K562 (cell line): ENCODE data around the gene HSPA4. TPM values are rescaled to one million over a fixed set of nuclear protein-coding genes. Genes with fewer than 3 reads are reported as not detected.

Experiments
- ATAC-seq: fragments of 200-7000 bp; cut with Tn5 transposase; 3 replicates; pipeline ENCODE4 v1.9.1; 2020; ENCODE audit warnings: moderate library complexity
- BruUV-seq: library from RNA; stranded (reverse); fragments of 400-500 nt; replicated peaks from 2 replicates; lab custom pipeline; 2021; lab: Mats Ljungman, UMichigan
- CTCF ChIA-PET: fragments of 300-600 bp; formaldehyde crosslinking; extraction: SDS; loops from one replicate; lab custom pipeline; 2021; ENCODE audit warnings: low intra/inter-chr PET ratio; lab: Yijun Ruan, JAX
- POLR2A ChIA-PET: fragments of 300-600, 350-650 bp; sonication (Branson Sonifier 250); formaldehyde crosslinking; extraction: SDS; loops from one replicate; lab custom pipeline; 2021; ENCODE audit warnings: antibody characterized with exemption, inconsistent platforms; lab: Yijun Ruan, JAX
- DNase-seq, 4 experiments: peaks; one replicate each; pipeline versions ENCODE4 v3.0.0 to v3.0.0-alpha.2; 2011 to 2018; ENCODE audit warnings: low spot score in 3 of 4, mixed read lengths in 3 of 4; ENCODE audit errors: extremely low read depth in 1 of 4
- FAIRE-seq: peaks from 2 replicates; lab custom pipeline; 2011; peaks lifted over from hg19 to GRCh38; lab: Jason Lieb, UNC
- H2AFZ ChIP-seq: 2 replicates; pipeline ENCODE4 v1.6.0; 2011; ENCODE audit warnings: low read depth, low read length, control low read depth, inconsistent platforms
- H3K27ac ChIP-seq: fragments of 200-600 bp; 3 replicates; pipeline ENCODE4 v1.8.0; 2011; ENCODE audit warnings: low read depth, mild to moderate bottlenecking, control low read depth, inconsistent platforms, low read length, moderate library complexity, mixed read lengths; ENCODE audit errors: extremely low read depth
- H3K27me3 ChIP-seq, 2 experiments: fragments of 300-600 bp in 1 of 2; 2 replicates in 1 of 2; 3 replicates in 1 of 2; pipeline versions ENCODE4 v1.6.0 to v1.8.0; 2011; ENCODE audit warnings: inconsistent platforms in 2 of 2, low read length in 2 of 2, mild to moderate bottlenecking in 1 of 2, mixed read lengths in 1 of 2, moderate library complexity in 1 of 2; ENCODE audit not compliant: control insufficient read depth in 2 of 2, insufficient read depth in 2 of 2
- H3K36me3 ChIP-seq: fragments of 300-600 bp; 3 replicates; pipeline ENCODE4 v1.8.0; 2011; ENCODE audit warnings: mild to moderate bottlenecking, low read length, inconsistent platforms; ENCODE audit not compliant: control insufficient read depth, insufficient read depth
- H3K4me1 ChIP-seq, 2 experiments: fragments of 200-600 bp in 1 of 2; replicated peaks in 1 of 2; 2 replicates in 1 of 2; 3 replicates in 1 of 2; pipeline versions ENCODE4 v1.5.1 to v1.8.0; 2011; ENCODE audit warnings: inconsistent platforms in 2 of 2, low read length in 2 of 2, mild to moderate bottlenecking in 1 of 2, mixed read lengths in 1 of 2, moderate library complexity in 1 of 2; ENCODE audit not compliant: control insufficient read depth in 2 of 2, insufficient read depth in 2 of 2
- H3K4me2 ChIP-seq: 2 replicates; pipeline ENCODE4 v1.6.1; 2011; ENCODE audit warnings: low read length, control low read depth, inconsistent platforms, mixed read lengths; ENCODE audit not compliant: insufficient read depth
- H3K4me3 ChIP-seq: fragments of 200-600 bp; sonication (generic), shearing (Covaris generic); 2 replicates; pipeline ENCODE4 v1.5.1; 2016; ENCODE audit warnings: control low read depth, inconsistent platforms
- H3K79me2 ChIP-seq: fragments of 200-600 bp; 3 replicates; pipeline ENCODE4 v1.8.0; 2011; ENCODE audit warnings: low read length, inconsistent platforms; ENCODE audit not compliant: control insufficient read depth, insufficient read depth
- H3K9ac ChIP-seq, 2 experiments: 2 replicates each; pipeline versions ENCODE4 v1.6.0 to v1.6.1; 2011; ENCODE audit warnings: low read depth in 2 of 2, low read length in 2 of 2, control low read depth in 1 of 2, inconsistent platforms in 1 of 2, mild to moderate bottlenecking in 1 of 2, mixed read lengths in 1 of 2; ENCODE audit not compliant: insufficient read depth in 1 of 2
- H3K9me1 ChIP-seq: one replicate; pipeline ENCODE4 v1.6.0; 2011; ENCODE audit warnings: inconsistent platforms, mild to moderate bottlenecking, low read length, moderate library complexity; ENCODE audit not compliant: control insufficient read depth, insufficient read depth
- H3K9me3 ChIP-seq: replicated peaks from 2 replicates; pipeline ENCODE4 v1.5.1; 2011; ENCODE audit warnings: low read depth, low read length, inconsistent platforms; ENCODE audit not compliant: control insufficient read depth, insufficient read depth
- H4K20me1 ChIP-seq: replicated peaks from 2 replicates; pipeline ENCODE4 v1.6.1; 2011; ENCODE audit warnings: low read length, inconsistent platforms, mixed read lengths; ENCODE audit not compliant: control insufficient read depth, insufficient read depth
- ARID4B ChIP-seq: sonication (generic); formaldehyde crosslinking; IDR thresholded peaks from 2 replicates; pipeline ENCODE4 v1.8.0; 2022; ENCODE audit warnings: mild to moderate bottlenecking, missing genetic modification reagents
- KLF6 ChIP-seq: fragments of 250-450 bp; sonication (Bioruptor Pico); IDR thresholded peaks from 2 replicates; pipeline ENCODE4 v1.4.0; 2020; ENCODE audit warnings: mild to moderate bottlenecking, moderate library complexity, borderline replicate concordance
- MBD2 ChIP-seq: sonication (generic); IDR thresholded peaks from 2 replicates; pipeline ENCODE4 v1.6.1; 2016; ENCODE audit warnings: low read depth, borderline replicate concordance
- MYC ChIP-seq, 2 experiments: fragments of 250-450 bp in 1 of 2; sonication (Bioruptor Pico) in 1 of 2; IDR thresholded peaks; 2 replicates each; pipeline versions ENCODE4 v1.5.1 to v1.6.1; 2012 to 2021; ENCODE audit warnings: low read depth in 2 of 2, borderline replicate concordance in 1 of 2, improper control_type of control experiment in 1 of 2, low read length in 1 of 2, mild to moderate bottlenecking in 1 of 2, moderate library complexity in 1 of 2
- NONO ChIP-seq, 2 experiments: fragments of 200-400 bp in 1 of 2; fragments of 450-650 bp in 1 of 2; formaldehyde crosslinking in 1 of 2; IDR thresholded peaks; 2 replicates each; pipeline ENCODE4 v1.6.1; 2017; ENCODE audit warnings: low read depth in 2 of 2, mild to moderate bottlenecking in 2 of 2, moderate library complexity in 2 of 2, low read length in 1 of 2
- XRCC4 ChIP-seq: IDR thresholded peaks from one replicate; pipeline ENCODE4 v1.6.1; 2011; ENCODE audit not compliant: insufficient read depth, insufficient read length; ENCODE audit errors: extremely low read depth
- WGBS: fragments of 100-300 bp; shearing (Covaris generic); methylation state at CpG from one replicate; pipeline ENCODE4 v1.1.6; 2016; ENCODE audit warnings: low coverage, mixed read lengths; ENCODE audit not compliant: insufficient coverage; ENCODE audit errors: missing lambda C conversion rate; 5-methylcytosine and 5-hydroxymethylcytosine counted together
- in situ Hi-C: fragments of 300-500 bp; cut with MboI; formaldehyde crosslinking; loops from 4 replicates; pipeline ENCODE4 v1.15.0; 2018; ENCODE audit warnings: inconsistent platforms, mixed read lengths
- intact Hi-C: fragments of 100-400 bp; cut with micrococcal nuclease; formaldehyde crosslinking; loops from 2 replicates; pipeline ENCODE4 v1.14.2; 2022
- polyA plus RNA-seq, 8 experiments: library from polyadenylated mRNA; depleted of rRNA in 4 of 8; stranded (reverse) in 5 of 8; unstranded in 3 of 8; fragments of >200 nt; fragmentation: Nextera tagmentation in 2 of 8; fragmentation: Illumina TruSeq in 1 of 8; extraction: Ambion mirVana in 2 of 8; extraction: Trizol in 1 of 8; gene quantifications; 2 replicates each; pipeline versions ENCODE4 v1.2.1 to v1.2.3, GENCODE V29; 2011 to 2014; ENCODE audit warnings: inconsistent platforms in 1 of 8, missing spikeins in 1 of 8
- total RNA-seq, 7 experiments: library from RNA; depleted of rRNA in 6 of 7; stranded (reverse); fragments of >200 nt in 6 of 7; fragmentation: Illumina TruSeq in 2 of 7; extraction: Trizol in 2 of 7; gene quantifications; 2 replicates each; pipeline versions ENCODE4 v1.2.1 to v1.2.3, GENCODE V29; 2011 to 2021; ENCODE audit warnings: low replicate concordance in 1 of 7
- TF ChIP-seq, protein P1 (sequence below): sonication (generic); formaldehyde crosslinking; IDR thresholded peaks from 2 replicates; pipeline ENCODE4 v1.8.0; 2023; ENCODE audit warnings: mild to moderate bottlenecking, missing genetic modification reagents
- TF ChIP-seq, protein P2 (sequence below): fragments of 450-650 bp; IDR thresholded peaks from 2 replicates; pipeline ENCODE4 v1.6.1; 2016; ENCODE audit warnings: borderline replicate concordance

The HSPA4 gene
- total and polyA plus RNA-seq, 9 of the 15 experiments (the other 6 are each of a cell fraction or from before 2014, with no cell fraction given) = 90.3 to 286 (median 148) TPM

- Histone ChIP-seq H3K4me3 (no peak overlapping the region), H4K20me1 (peaks cover 19% of the 10 kb centered on the region), H3K36me3 (peaks cover 69% of the 10 kb centered on the region), H2AFZ (no peak overlapping the region), H3K9ac (no peak overlapping the region), H3K27me3 (no peaks in the 10 kb centered on the region), H3K9me1 (no peaks in the 10 kb centered on the region), H3K79me2 (peaks cover 76% of the 10 kb centered on the region), H3K4me1 (no peaks in the 10 kb centered on the region), H3K9me3 (no peaks in the 10 kb centered on the region), H3K27ac (no peak overlapping the region), H3K4me2 (no peak overlapping the region)
- FAIRE-seq (no peak), DNase-seq (no peak), ATAC-seq (no peak)
- intact Hi-C loops (no loop called here), in situ Hi-C loops (no loop called here)
- no peak for TF ChIP-seq MYC (IDR thresholded peaks at IDR 0.05; ENCODE audit: low read depth, low read length)
- TF ChIP-seq MYC (CRISPR knock-in tag; IDR thresholded peaks at IDR 0.05; ENCODE audit: borderline replicate concordance, low read depth) = no peak
- TF ChIP-seq, protein P1, sequence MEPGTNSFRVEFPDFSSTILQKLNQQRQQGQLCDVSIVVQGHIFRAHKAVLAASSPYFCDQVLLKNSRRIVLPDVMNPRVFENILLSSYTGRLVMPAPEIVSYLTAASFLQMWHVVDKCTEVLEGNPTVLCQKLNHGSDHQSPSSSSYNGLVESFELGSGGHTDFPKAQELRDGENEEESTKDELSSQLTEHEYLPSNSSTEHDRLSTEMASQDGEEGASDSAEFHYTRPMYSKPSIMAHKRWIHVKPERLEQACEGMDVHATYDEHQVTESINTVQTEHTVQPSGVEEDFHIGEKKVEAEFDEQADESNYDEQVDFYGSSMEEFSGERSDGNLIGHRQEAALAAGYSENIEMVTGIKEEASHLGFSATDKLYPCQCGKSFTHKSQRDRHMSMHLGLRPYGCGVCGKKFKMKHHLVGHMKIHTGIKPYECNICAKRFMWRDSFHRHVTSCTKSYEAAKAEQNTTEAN (CRISPR knock-in tag) = no peak
- no peak for TF ChIP-seq NONO (IDR thresholded peaks at IDR 0.05; ENCODE audit: low read depth in 2 of 2, low read length in 1 of 2)
- TF ChIP-seq KLF6 = no peak
- TF ChIP-seq, protein P2, sequence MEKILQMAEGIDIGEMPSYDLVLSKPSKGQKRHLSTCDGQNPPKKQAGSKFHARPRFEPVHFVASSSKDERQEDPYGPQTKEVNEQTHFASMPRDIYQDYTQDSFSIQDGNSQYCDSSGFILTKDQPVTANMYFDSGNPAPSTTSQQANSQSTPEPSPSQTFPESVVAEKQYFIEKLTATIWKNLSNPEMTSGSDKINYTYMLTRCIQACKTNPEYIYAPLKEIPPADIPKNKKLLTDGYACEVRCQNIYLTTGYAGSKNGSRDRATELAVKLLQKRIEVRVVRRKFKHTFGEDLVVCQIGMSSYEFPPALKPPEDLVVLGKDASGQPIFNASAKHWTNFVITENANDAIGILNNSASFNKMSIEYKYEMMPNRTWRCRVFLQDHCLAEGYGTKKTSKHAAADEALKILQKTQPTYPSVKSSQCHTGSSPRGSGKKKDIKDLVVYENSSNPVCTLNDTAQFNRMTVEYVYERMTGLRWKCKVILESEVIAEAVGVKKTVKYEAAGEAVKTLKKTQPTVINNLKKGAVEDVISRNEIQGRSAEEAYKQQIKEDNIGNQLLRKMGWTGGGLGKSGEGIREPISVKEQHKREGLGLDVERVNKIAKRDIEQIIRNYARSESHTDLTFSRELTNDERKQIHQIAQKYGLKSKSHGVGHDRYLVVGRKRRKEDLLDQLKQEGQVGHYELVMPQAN = no peak
- TF ChIP-seq XRCC4 = no peak
- TF ChIP-seq ARID4B (CRISPR knock-in tag) = no peak
- no peak for TF ChIP-seq MBD2
- WGBS = 76% methylated on average over 10 of the region's 10 CpGs
- no TSS peak for BruUV-seq
- POLR2A ChIA-PET = interaction anchor here (1.3 to 1.5 kb wide), 2 partner anchors 11 to 13 kb away, joined by 4 to 6 read pairs; partner anchors contain the start of gene HSPA4
- CTCF ChIA-PET = no interaction called here
These were observed 12.2 kb downstream of the HSPA4 start for GRCh38 chr5:133063965-133064364.
